22Rv1 (cell line): ENCODE data around the gene SCO2.

Experiments used
- ZFX ChIP-seq: fragments of 450-650 bp; IDR thresholded peaks from 2 replicates; pipeline ENCODE4 v1.6.1; 2017; ENCODE audit warnings: antibody characterized with exemption, borderline replicate concordance
- TF ChIP-seq, protein P1 (sequence below): fragments of 450-650 bp; IDR thresholded peaks from 2 replicates; pipeline ENCODE4 v1.5.1; 2017; ENCODE audit warnings: mild to moderate bottlenecking

GRCh38 chr22:50524676-50525103, 708 bp downstream of the SCO2 start:
- TF ChIP-seq, protein P1, sequence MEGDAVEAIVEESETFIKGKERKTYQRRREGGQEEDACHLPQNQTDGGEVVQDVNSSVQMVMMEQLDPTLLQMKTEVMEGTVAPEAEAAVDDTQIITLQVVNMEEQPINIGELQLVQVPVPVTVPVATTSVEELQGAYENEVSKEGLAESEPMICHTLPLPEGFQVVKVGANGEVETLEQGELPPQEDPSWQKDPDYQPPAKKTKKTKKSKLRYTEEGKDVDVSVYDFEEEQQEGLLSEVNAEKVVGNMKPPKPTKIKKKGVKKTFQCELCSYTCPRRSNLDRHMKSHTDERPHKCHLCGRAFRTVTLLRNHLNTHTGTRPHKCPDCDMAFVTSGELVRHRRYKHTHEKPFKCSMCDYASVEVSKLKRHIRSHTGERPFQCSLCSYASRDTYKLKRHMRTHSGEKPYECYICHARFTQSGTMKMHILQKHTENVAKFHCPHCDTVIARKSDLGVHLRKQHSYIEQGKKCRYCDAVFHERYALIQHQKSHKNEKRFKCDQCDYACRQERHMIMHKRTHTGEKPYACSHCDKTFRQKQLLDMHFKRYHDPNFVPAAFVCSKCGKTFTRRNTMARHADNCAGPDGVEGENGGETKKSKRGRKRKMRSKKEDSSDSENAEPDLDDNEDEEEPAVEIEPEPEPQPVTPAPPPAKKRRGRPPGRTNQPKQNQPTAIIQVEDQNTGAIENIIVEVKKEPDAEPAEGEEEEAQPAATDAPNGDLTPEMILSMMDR = no peak
- TF ChIP-seq ZFX = no peak
